ENCODE results near the gene TAF8.
A peak's percentile ranks its signal among the peaks of the same experiment; 100 is the strongest.

Gene TAF8

DNA sequence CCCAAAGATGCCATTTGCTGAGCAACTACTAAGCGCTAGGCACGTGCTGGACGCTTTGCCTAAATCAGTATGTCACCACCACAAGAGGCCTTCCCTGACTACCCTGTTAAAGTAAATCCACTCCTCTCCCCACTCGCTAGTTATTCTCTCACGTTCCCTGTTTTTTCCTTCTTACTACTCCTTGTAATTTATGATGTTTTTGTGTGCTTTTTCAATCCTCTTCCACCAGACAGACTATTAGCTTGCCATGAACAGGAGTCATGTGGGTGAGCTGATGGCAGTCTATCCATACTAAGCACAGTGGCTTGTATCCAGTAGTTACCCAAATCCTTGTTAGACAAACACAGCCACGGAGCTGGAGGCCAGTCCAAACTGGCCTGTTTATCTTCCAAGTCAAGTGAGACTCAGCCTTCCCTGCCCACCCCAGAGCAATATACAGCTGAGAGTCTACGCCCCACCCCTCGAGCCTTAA lies 50.9 kb downstream of the TAF8 start:
- DNase-seq (ENCODE audit: extremely low read depth, insufficient read length) = no peak
- Histone ChIP-seq H3K36me3 (ENCODE audit: control insufficient read depth, insufficient read depth, low read length) (no peaks in the 10 kb centered on the region), H3K27me3 (replicated peaks; ENCODE audit: control insufficient read depth, insufficient read depth, low read length) (no peaks in the 10 kb centered on the region; the same call in none of the 2 replicates), H3K4me3 (replicated peaks; ENCODE audit: low read depth, low read length) (no peak overlapping the region)
- TF ChIP-seq, protein P1, sequence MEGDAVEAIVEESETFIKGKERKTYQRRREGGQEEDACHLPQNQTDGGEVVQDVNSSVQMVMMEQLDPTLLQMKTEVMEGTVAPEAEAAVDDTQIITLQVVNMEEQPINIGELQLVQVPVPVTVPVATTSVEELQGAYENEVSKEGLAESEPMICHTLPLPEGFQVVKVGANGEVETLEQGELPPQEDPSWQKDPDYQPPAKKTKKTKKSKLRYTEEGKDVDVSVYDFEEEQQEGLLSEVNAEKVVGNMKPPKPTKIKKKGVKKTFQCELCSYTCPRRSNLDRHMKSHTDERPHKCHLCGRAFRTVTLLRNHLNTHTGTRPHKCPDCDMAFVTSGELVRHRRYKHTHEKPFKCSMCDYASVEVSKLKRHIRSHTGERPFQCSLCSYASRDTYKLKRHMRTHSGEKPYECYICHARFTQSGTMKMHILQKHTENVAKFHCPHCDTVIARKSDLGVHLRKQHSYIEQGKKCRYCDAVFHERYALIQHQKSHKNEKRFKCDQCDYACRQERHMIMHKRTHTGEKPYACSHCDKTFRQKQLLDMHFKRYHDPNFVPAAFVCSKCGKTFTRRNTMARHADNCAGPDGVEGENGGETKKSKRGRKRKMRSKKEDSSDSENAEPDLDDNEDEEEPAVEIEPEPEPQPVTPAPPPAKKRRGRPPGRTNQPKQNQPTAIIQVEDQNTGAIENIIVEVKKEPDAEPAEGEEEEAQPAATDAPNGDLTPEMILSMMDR (IDR thresholded peaks at IDR 0.05; ENCODE audit: insufficient read depth, low read length, poor library complexity, severe bottlenecking) = no peak

DNA sequence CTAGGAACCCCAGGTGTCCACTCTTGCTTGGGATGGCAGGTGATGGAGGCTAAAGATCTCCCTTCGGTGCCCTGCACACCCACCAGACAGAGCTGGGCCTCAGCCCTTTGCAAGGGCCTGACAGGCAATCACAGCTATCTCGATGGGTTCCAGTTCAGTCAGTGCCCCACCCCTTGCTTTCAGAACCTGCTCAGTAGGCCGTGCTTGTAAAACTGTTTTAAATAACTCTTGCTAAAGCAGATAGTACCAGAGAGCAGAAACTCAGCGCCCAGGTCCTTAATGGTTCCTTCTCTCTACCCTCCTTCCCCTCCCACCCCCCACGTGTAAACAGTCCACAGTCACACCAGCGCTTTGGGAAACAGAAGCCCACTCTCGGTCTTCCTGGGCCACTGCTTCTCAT lies 52.9 kb downstream of the TAF8 start:
- no peaks in the 10 kb centered on the region for H3K36me3 ChIP-seq (ENCODE audit: control insufficient read depth, insufficient read depth, low read length)
- DNase-seq (ENCODE audit: extremely low read depth, insufficient read length) = no peak
- no peak overlapping the region for H3K4me3 ChIP-seq (replicated peaks; ENCODE audit: low read depth, low read length)
- TF ChIP-seq, protein P1 (IDR thresholded peaks at IDR 0.05; ENCODE audit: insufficient read depth, low read length, poor library complexity, severe bottlenecking) = no peak
- H3K27me3 ChIP-seq (replicated peaks; ENCODE audit: control insufficient read depth, insufficient read depth, low read length) = peaks cover 1% of the 10 kb centered on the region

DNA sequence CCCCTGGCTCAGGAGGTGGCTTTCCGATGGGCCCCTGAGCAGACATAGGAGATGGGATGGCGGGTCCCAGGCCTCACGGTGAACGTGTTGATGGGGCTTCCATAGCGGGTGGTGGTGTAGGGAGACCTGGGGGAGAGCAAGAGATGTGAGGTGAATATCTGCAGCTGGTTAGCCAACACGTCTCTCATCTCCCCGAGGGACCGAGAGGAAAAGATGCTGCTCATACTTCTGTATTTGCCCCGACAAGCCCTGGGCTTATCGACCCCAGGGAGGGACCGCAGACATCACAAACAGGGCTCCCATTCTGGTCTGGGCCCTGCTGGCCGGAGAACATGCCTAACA lies 53.4 kb downstream of the TAF8 start:
- no peak overlapping the region; the same call in 1 of the 2 replicates for H3K4me3 ChIP-seq (replicated peaks; ENCODE audit: low read depth, low read length)
- no peak for DNase-seq (ENCODE audit: extremely low read depth, insufficient read length)
- peaks cover 1% of the 10 kb centered on the region for H3K27me3 ChIP-seq (replicated peaks; ENCODE audit: control insufficient read depth, insufficient read depth, low read length)
- no peaks in the 10 kb centered on the region for H3K36me3 ChIP-seq (ENCODE audit: control insufficient read depth, insufficient read depth, low read length)
- TF ChIP-seq, protein P1 (IDR thresholded peaks at IDR 0.05; ENCODE audit: insufficient read depth, low read length, poor library complexity, severe bottlenecking) = no peak

DNA sequence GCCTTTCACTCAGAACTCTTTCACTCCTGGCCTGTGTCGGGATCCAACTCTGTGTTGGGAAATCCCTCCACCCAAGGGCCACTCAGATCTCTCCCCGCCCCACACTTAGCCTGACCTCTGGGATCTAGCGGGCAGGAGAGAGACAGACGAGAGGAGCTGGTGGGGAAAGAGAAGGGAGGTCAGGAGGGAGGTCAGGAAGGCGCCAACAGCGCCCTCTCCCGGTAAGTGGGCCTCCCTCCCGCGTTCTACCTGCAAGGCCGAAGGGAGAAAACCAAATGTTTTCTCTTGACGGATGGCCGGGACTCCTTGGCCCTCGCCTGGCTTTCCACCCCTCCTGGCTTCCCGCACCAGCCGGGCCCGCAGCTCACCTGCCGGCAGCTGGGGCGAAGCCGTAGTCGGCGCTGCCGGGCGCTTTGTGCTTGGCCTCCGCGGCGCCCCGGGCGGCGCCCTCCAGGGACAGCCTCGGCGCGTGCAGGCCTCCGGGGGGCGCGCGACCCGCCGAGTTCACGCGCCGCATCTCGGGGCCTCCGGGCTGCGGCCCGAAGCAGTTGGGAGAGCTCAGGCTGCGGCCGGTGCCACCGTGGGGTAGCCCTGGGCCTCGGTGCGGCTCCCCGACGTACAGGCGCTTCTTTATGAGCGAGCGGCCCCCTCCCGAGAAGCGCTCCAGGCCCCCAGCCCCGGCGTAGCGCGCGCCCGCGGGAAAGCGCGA lies 53.9 kb downstream of the TAF8 start:
- H3K4me3 ChIP-seq (replicated peaks; ENCODE audit: low read depth, low read length) = peak overlapping the region; percentile 53
- TF ChIP-seq, protein P1 (IDR thresholded peaks at IDR 0.05; ENCODE audit: insufficient read depth, low read length, poor library complexity, severe bottlenecking) = peak; percentile 89
- H3K36me3 ChIP-seq (ENCODE audit: control insufficient read depth, insufficient read depth, low read length) = no peaks in the 10 kb centered on the region
- peak; percentile 77 for DNase-seq (ENCODE audit: extremely low read depth, insufficient read length)
- H3K27me3 ChIP-seq (replicated peaks; ENCODE audit: control insufficient read depth, insufficient read depth, low read length) = peaks cover 1% of the 10 kb centered on the region

DNA sequence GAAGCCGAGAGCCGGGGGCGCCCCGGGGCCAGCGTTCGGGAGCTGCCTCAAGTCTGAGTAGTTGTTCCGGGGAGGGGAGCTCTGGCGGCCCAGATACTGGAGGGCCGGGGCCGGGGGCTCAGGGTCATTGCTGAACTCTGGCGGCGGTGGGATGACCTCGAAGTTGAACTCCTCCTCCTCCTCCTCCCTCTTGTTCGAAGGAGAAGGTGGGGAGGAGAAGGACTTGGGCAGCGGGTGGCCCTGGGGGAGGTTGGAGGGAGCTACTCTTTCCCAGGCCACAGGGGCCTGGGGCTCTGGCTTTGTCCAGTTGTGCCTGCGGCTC lies 54.4 kb downstream of the TAF8 start:
- H3K4me3 ChIP-seq (replicated peaks; ENCODE audit: low read depth, low read length) = no peak overlapping the region; the same call in 1 of the 2 replicates

More for the DNA sequence above, 54.4 kb downstream of the TAF8 start:
- TF ChIP-seq, protein P1 (IDR thresholded peaks at IDR 0.05; ENCODE audit: insufficient read depth, low read length, poor library complexity, severe bottlenecking) = no peak
- H3K27me3 ChIP-seq (replicated peaks; ENCODE audit: control insufficient read depth, insufficient read depth, low read length) = peaks cover 1% of the 10 kb centered on the region
- no peak for DNase-seq (ENCODE audit: extremely low read depth, insufficient read length)
- H3K36me3 ChIP-seq (ENCODE audit: control insufficient read depth, insufficient read depth, low read length) = no peaks in the 10 kb centered on the region
